Smooth muscle cell (in vitro differentiated cells): Measurements from ENCODE around the gene PLG. TPM values are rescaled to one million over a fixed set of nuclear protein-coding genes. Genes with fewer than 3 reads are reported as not detected.
"Not testable (repeated sequence)": the region's sequence is repeated elsewhere in the genome, so short reads cannot be mapped to it uniquely, and the experiment has no call there.

Experiments used
- DNase-seq: peaks from one replicate; lab custom pipeline; 2025; ENCODE audit not compliant: unreplicated experiment; lab: John Stamatoyannopoulos, UW
- H2AFZ ChIP-seq: fragments of 200-600 bp; sonication (generic); 2 replicates; pipeline ENCODE4 v1.6.0; 2016; ENCODE audit warnings: antibody characterized with exemption, low read depth, mild to moderate bottlenecking
- H3F3A ChIP-seq: fragments of 200-600 bp; sonication (generic); 2 replicates; pipeline ENCODE4 v1.6.0; 2017; ENCODE audit warnings: antibody characterized with exemption, low read depth
- H3K27ac ChIP-seq: fragments of 200-600 bp; sonication (generic); 2 replicates; pipeline ENCODE4 v1.5.1; 2016; ENCODE audit warnings: low read depth, mild to moderate bottlenecking
- H3K27me3 ChIP-seq: fragments of 200-600 bp; sonication (generic); 2 replicates; pipeline ENCODE4 v1.6.1; 2016; ENCODE audit warnings: low read depth, mild to moderate bottlenecking
- H3K36me3 ChIP-seq: fragments of 200-600 bp; sonication (generic); 2 replicates; pipeline ENCODE4 v1.5.1; 2016; ENCODE audit warnings: low read depth
- H3K4me1 ChIP-seq: fragments of 200-600 bp; sonication (generic); 2 replicates; pipeline ENCODE4 v1.5.1; 2016; ENCODE audit warnings: low read depth
- H3K4me2 ChIP-seq: fragments of 200-600 bp; sonication (generic); 2 replicates; pipeline ENCODE4 v1.6.0; 2016; ENCODE audit warnings: mild to moderate bottlenecking
- H3K4me3 ChIP-seq: fragments of 200-600 bp; sonication (generic); 2 replicates; pipeline ENCODE4 v1.5.1; 2016; ENCODE audit warnings: mild to moderate bottlenecking
- H3K79me2 ChIP-seq: fragments of 200-600 bp; sonication (generic); 2 replicates; pipeline ENCODE4 v1.6.0; 2016; ENCODE audit warnings: low read depth, mild to moderate bottlenecking
- H3K9ac ChIP-seq: fragments of 200-600 bp; sonication (generic); 2 replicates; pipeline ENCODE4 v1.6.0; 2016; ENCODE audit warnings: low read depth
- H3K9me3 ChIP-seq: fragments of 200-600 bp; sonication (generic); replicated peaks from 2 replicates; pipeline ENCODE4 v1.5.1; 2016; ENCODE audit warnings: low read depth
- H4K20me1 ChIP-seq: fragments of 200-600 bp; sonication (generic); 2 replicates; pipeline ENCODE4 v1.6.0; 2016; ENCODE audit warnings: low read depth
- WGBS: methylation state at CpG from one replicate; pipeline ENCODE4 v1.1.7; 2016; ENCODE audit warnings: low lambda C conversion rate; 5-methylcytosine and 5-hydroxymethylcytosine counted together
- polyA plus RNA-seq: library from polyadenylated mRNA; unstranded; fragments of >200 nt; fragmentation: Nextera tagmentation; extraction: Ambion mirVana; gene quantifications from 2 replicates; pipeline ENCODE4 v1.2.1, GENCODE V29; 2016
- total RNA-seq: library from RNA; depleted of rRNA; stranded (reverse); fragments of >200 nt; gene quantifications from 2 replicates; pipeline ENCODE4 v1.2.3, GENCODE V29; 2014
- TF ChIP-seq, protein P1 (sequence below): fragments of 200-600 bp; sonication (generic); IDR thresholded peaks from 2 replicates; pipeline ENCODE4 v1.5.1; 2017; ENCODE audit warnings: borderline replicate concordance, mild to moderate bottlenecking, antibody characterized with exemption; ENCODE audit not compliant: insufficient read depth, poor library complexity, severe bottlenecking

The PLG gene
- total and polyA plus RNA-seq, 2 experiments from 2014 or later, result 1.5 TPM; not detected in 1

DNA sequence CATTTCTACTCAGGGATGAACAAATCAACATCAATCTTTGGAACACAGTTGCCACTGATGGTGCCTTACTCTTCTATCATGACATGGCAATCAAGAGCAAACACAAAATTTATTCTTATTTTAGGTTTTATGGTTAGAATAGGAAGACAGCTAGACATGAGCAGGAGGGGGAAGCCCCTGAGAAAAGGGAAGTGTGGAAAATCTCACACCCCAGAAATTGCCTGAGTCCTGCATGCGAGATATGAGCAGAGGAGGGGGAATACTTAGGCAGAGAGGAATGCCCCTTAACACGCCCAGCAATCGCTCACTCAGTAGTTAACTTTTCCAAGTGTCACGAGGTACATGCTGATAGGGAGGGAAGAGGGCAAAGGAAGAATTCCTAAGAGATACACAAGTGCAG is 79.3 kb downstream of the PLG start:
- no peaks in the 10 kb centered on the region for H3K79me2 ChIP-seq
- DNase-seq, result no peak
- H3K9ac ChIP-seq, result no peak overlapping the region
- 82% methylated on average over 4 of the region's 4 CpGs for WGBS
- no peaks in the 10 kb centered on the region for H4K20me1 ChIP-seq
- TF ChIP-seq, protein P1, sequence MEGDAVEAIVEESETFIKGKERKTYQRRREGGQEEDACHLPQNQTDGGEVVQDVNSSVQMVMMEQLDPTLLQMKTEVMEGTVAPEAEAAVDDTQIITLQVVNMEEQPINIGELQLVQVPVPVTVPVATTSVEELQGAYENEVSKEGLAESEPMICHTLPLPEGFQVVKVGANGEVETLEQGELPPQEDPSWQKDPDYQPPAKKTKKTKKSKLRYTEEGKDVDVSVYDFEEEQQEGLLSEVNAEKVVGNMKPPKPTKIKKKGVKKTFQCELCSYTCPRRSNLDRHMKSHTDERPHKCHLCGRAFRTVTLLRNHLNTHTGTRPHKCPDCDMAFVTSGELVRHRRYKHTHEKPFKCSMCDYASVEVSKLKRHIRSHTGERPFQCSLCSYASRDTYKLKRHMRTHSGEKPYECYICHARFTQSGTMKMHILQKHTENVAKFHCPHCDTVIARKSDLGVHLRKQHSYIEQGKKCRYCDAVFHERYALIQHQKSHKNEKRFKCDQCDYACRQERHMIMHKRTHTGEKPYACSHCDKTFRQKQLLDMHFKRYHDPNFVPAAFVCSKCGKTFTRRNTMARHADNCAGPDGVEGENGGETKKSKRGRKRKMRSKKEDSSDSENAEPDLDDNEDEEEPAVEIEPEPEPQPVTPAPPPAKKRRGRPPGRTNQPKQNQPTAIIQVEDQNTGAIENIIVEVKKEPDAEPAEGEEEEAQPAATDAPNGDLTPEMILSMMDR, result no peak
- H3K27me3 ChIP-seq, result no peaks in the 10 kb centered on the region
- H3K4me1 ChIP-seq, result no peaks in the 10 kb centered on the region
- H3K9me3 ChIP-seq, result no peaks in the 10 kb centered on the region
- no peaks in the 10 kb centered on the region for H3F3A ChIP-seq
- no peak overlapping the region for H3K4me3 ChIP-seq
- H3K36me3 ChIP-seq, result no peaks in the 10 kb centered on the region
- no peak overlapping the region for H3K4me2 ChIP-seq
- no peak overlapping the region for H3K27ac ChIP-seq
- no peak overlapping the region for H2AFZ ChIP-seq

DNA sequence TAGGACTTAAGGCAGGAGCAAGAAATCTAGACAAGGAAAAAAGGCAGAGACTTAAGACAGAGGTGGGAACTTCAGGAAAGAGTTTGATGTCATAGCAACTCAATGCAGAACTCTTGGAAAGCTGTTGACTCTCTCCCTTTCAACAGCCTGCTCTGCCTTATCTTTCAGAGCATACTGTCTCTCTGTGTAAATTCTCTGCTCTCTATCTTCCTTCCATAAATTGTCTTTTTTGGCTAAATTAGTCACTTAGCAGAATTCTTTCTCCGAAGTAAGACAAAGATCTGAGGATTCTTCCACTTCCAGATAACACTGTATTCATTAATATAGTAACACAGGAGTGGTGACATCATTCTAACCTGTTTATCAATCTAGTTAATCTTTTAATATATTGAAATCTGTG is 80.2 kb downstream of the PLG start:
- Histone ChIP-seq H3K4me2 (no peak overlapping the region), H4K20me1 (no peaks in the 10 kb centered on the region), H3K27me3 (no peaks in the 10 kb centered on the region), H3F3A (no peaks in the 10 kb centered on the region), H3K9me3 (no peaks in the 10 kb centered on the region), H3K9ac (no peak overlapping the region), H3K4me3 (no peak overlapping the region), H2AFZ (no peak overlapping the region), H3K4me1 (no peaks in the 10 kb centered on the region), H3K36me3 (no peaks in the 10 kb centered on the region), H3K27ac (no peak overlapping the region), H3K79me2 (no peaks in the 10 kb centered on the region)
- TF ChIP-seq, protein P1, result no peak
- no peak for DNase-seq
- 28% methylated on average over 1 of the region's 1 CpG for WGBS

DNA sequence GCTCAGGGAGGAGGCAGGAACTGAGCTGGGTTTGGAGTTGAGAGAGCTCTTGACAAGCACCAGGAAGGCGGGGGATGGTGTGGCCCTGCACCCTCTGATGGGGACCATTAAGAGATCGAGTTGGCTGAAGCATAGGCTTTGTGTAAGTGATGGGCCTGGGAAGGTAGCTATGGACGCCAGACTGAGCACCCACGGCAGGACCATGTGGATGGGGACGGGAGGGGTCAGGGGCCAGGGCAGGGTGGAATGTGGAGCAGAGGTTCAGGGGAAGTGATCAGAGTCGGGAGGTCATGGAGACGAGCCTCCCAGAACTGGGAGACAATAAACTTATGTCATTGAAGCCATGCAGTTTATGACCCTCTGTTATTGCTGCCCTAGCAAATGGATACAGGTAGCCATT is 81.7 kb downstream of the PLG start:
- H3K79me2 ChIP-seq, result no peaks in the 10 kb centered on the region
- no peaks in the 10 kb centered on the region for H3K27me3 ChIP-seq
- H3K27ac ChIP-seq, result no peak overlapping the region
- no peak overlapping the region for H2AFZ ChIP-seq
- DNase-seq, result no peak
- TF ChIP-seq, protein P1, result no peak
- 81% methylated on average over 7 of the region's 7 CpGs for WGBS
- no peaks in the 10 kb centered on the region for H3F3A ChIP-seq
- no peak overlapping the region for H3K4me2 ChIP-seq
- no peaks in the 10 kb centered on the region for H3K36me3 ChIP-seq
- no peaks in the 10 kb centered on the region for H4K20me1 ChIP-seq
- no peak overlapping the region for H3K9ac ChIP-seq
- H3K4me1 ChIP-seq, result no peaks in the 10 kb centered on the region
- H3K4me3 ChIP-seq, result no peak overlapping the region
- H3K9me3 ChIP-seq, result no peaks in the 10 kb centered on the region

DNA sequence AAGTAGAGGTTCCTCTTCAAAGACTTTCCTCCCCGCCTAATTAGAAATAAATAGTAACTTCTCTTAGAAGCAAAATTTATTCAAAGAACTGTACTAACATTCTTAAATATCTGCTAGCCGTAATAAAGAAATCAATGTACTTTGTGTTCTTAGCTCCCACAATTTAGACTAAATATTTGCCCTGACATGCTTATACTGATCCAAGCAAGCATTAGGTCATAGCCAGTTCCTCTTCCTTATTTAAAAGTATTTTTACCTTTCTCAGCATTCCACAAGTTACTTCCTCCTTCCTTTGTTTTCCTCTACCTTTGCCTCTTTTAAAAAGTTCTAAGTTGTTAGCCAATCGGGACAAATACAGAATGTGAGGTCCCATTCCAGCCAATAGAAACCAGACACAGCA is 86.1 kb downstream of the PLG start:
- H4K20me1 ChIP-seq, H3K9me3 ChIP-seq, H3K4me3 ChIP-seq, H3F3A ChIP-seq, H3K4me2 ChIP-seq, H3K79me2 ChIP-seq, H2AFZ ChIP-seq, H3K27me3 ChIP-seq, H3K36me3 ChIP-seq, DNase-seq, H3K9ac ChIP-seq, H3K27ac ChIP-seq, H3K4me1 ChIP-seq: not testable (repeated sequence)
- WGBS, result 77% methylated on average over 3 of the region's 3 CpGs
